Astrocyte (in vitro differentiated cells and primary cell): ENCODE results near the gene OR2J3. TPM values are rescaled to one million over a fixed set of nuclear protein-coding genes. Genes with fewer than 3 reads are reported as not detected.

Experiments used
- DNase-seq: peaks from one replicate; pipeline ENCODE4 v3.0.0-alpha.2; 2010; ENCODE audit warnings: low read depth
- FAIRE-seq: peaks from 2 replicates; lab custom pipeline; 2011; peaks lifted over from hg19 to GRCh38; lab: Jason Lieb, UNC
- H2AFZ ChIP-seq: 2 replicates; pipeline ENCODE4 v1.6.0; 2012; ENCODE audit warnings: low read depth, low read length, inconsistent platforms
- H3K27ac ChIP-seq: 2 replicates; pipeline ENCODE4 v1.5.1; 2011; ENCODE audit warnings: low read depth, low read length, inconsistent platforms
- H3K27me3 ChIP-seq: 2 replicates; pipeline ENCODE4 v1.6.0; 2011; ENCODE audit warnings: low read length, inconsistent platforms; ENCODE audit not compliant: insufficient read depth
- H3K36me3 ChIP-seq: 2 replicates; pipeline ENCODE4 v1.5.1; 2011; ENCODE audit warnings: low read length, inconsistent platforms; ENCODE audit not compliant: insufficient read depth
- H3K4me1 ChIP-seq: 2 replicates; pipeline ENCODE4 v1.5.1; 2011; ENCODE audit warnings: low read length, inconsistent platforms; ENCODE audit not compliant: insufficient read depth
- H3K4me2 ChIP-seq: 2 replicates; pipeline ENCODE4 v1.6.0; 2012; ENCODE audit warnings: low read length, inconsistent platforms
- H3K4me3 ChIP-seq: 2 replicates; pipeline ENCODE4 v1.5.1; 2011; ENCODE audit warnings: low read depth, mild to moderate bottlenecking, low read length, inconsistent platforms; ENCODE audit not compliant: insufficient read depth
- H3K79me2 ChIP-seq: 2 replicates; pipeline ENCODE4 v1.6.0; 2012; ENCODE audit warnings: mild to moderate bottlenecking, low read length, inconsistent platforms; ENCODE audit not compliant: insufficient read depth
- H3K9ac ChIP-seq: 2 replicates; pipeline ENCODE4 v1.6.0; 2012; ENCODE audit warnings: mild to moderate bottlenecking, low read length, inconsistent platforms
- H3K9me3 ChIP-seq: 2 replicates; pipeline ENCODE4 v1.5.1; 2012; ENCODE audit warnings: low read depth, mild to moderate bottlenecking, low read length, inconsistent platforms; ENCODE audit not compliant: insufficient read depth
- H4K20me1 ChIP-seq: 2 replicates; pipeline ENCODE4 v1.6.0; 2012; ENCODE audit warnings: low read length, inconsistent platforms; ENCODE audit not compliant: insufficient read depth
- H3K27ac Mint-ChIP-seq: one replicate; pipeline ENCODE4 v1.8.0; 2021; ENCODE audit warnings: mild to moderate bottlenecking, mixed read lengths; ENCODE audit not compliant: unreplicated experiment
- H3K27me3 Mint-ChIP-seq: one replicate; pipeline ENCODE4 v1.8.0; 2021; ENCODE audit warnings: low read depth, mixed read lengths; ENCODE audit not compliant: unreplicated experiment
- H3K36me3 Mint-ChIP-seq: one replicate; pipeline ENCODE4 v1.8.0; 2021; ENCODE audit warnings: low read depth, mixed read lengths; ENCODE audit not compliant: unreplicated experiment
- H3K4me1 Mint-ChIP-seq: one replicate; pipeline ENCODE4 v1.8.0; 2021; ENCODE audit warnings: low read depth, mixed read lengths; ENCODE audit not compliant: unreplicated experiment
- H3K4me3 Mint-ChIP-seq: one replicate; pipeline ENCODE4 v1.8.0; 2021; ENCODE audit warnings: mild to moderate bottlenecking, moderate library complexity, mixed read lengths; ENCODE audit not compliant: unreplicated experiment
- H3K9me3 Mint-ChIP-seq: one replicate; pipeline ENCODE4 v1.8.0; 2021; ENCODE audit warnings: mild to moderate bottlenecking, mixed read lengths; ENCODE audit not compliant: unreplicated experiment
- CTCF ChIP-seq: IDR thresholded peaks from 2 replicates; pipeline ENCODE4 v1.5.1; 2011; ENCODE audit warnings: low read depth, mild to moderate bottlenecking, inconsistent platforms, low read length, moderate library complexity; ENCODE audit not compliant: insufficient read depth
- EZH2 ChIP-seq: IDR thresholded peaks from 2 replicates; pipeline ENCODE4 v1.6.1; 2012; ENCODE audit warnings: mild to moderate bottlenecking, low read length, inconsistent platforms; ENCODE audit not compliant: insufficient read depth
- total RNA-seq: library from RNA; stranded (reverse); gene quantifications from 2 replicates; pipeline ENCODE4 v1.2.1, GENCODE V29; 2021

Gene OR2J3
- total RNA-seq, 1 donor from 2014 or later: not detected

- no peaks in the 10 kb centered on the region for H3K36me3 ChIP-seq
- H3K9ac ChIP-seq: no peak overlapping the region
- no peak overlapping the region for H2AFZ ChIP-seq
- no peak overlapping the region for H3K4me2 ChIP-seq
- peaks cover 2% of the 10 kb centered on the region for H3K9me3 ChIP-seq
- no peak for FAIRE-seq
- H4K20me1 ChIP-seq: no peaks in the 10 kb centered on the region
- H3K4me1 ChIP-seq: no peaks in the 10 kb centered on the region
- DNase-seq: no peak
- H3K4me3 ChIP-seq: no peak overlapping the region
- H3K27me3 ChIP-seq: no peaks in the 10 kb centered on the region
- H3K27ac Mint-ChIP-seq: no peak overlapping the region
- H3K36me3 Mint-ChIP-seq: no peaks in the 10 kb centered on the region
- no peaks in the 10 kb centered on the region for H3K4me1 Mint-ChIP-seq
- H3K79me2 ChIP-seq: no peaks in the 10 kb centered on the region
- H3K27ac ChIP-seq: no peak overlapping the region
- peaks cover 11% of the 10 kb centered on the region for H3K27me3 Mint-ChIP-seq
- no peaks in the 10 kb centered on the region for H3K9me3 Mint-ChIP-seq
- TF ChIP-seq EZH2: no peak
- no peak for TF ChIP-seq CTCF
- H3K4me3 Mint-ChIP-seq: no peak overlapping the region
These were observed 26.5 kb upstream of the OR2J3 start for GRCh38 chr6:29081312-29081711.

DNA sequence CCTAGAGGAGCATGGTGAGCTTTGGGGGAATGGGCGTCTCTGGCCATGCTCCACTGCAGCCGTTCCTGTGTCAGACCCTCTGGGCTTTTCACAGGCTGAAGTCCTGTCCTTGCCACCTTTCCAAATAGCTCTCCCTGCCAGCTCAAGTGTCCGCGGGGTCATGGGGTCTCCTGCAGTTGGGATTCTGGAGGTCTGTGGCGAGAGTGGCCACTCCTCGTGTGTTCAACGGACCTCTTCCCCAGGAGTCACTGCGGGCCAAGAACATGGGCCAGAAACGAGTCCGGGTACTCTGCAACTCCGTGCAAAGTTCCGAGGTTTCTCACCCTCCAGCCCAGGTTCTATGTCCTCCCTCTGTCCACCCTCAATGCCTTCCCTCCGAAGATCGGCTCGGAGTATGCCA lies 25.4 kb upstream of the OR2J3 start:
- no peak for FAIRE-seq
- no peaks in the 10 kb centered on the region for H3K36me3 ChIP-seq
- TF ChIP-seq CTCF (no peak), EZH2 (no peak)
- no peaks in the 10 kb centered on the region for H3K79me2 ChIP-seq
- H3K4me1 ChIP-seq: no peaks in the 10 kb centered on the region
- no peak overlapping the region for H3K4me3 ChIP-seq
- H3K27ac Mint-ChIP-seq: no peak overlapping the region
- H3K36me3 Mint-ChIP-seq: no peaks in the 10 kb centered on the region
- no peak overlapping the region for H3K27ac ChIP-seq
- no peak overlapping the region for H3K4me2 ChIP-seq
- no peaks in the 10 kb centered on the region for H3K27me3 ChIP-seq
- no peak overlapping the region for H2AFZ ChIP-seq
- H3K9me3 Mint-ChIP-seq: no peaks in the 10 kb centered on the region
- no peak for DNase-seq
- no peaks in the 10 kb centered on the region for H3K4me1 Mint-ChIP-seq
- H4K20me1 ChIP-seq: no peaks in the 10 kb centered on the region
- no peak overlapping the region for H3K9ac ChIP-seq
- H3K27me3 Mint-ChIP-seq: peaks cover 13% of the 10 kb centered on the region
- no peak overlapping the region for H3K4me3 Mint-ChIP-seq
- H3K9me3 ChIP-seq: peaks cover 2% of the 10 kb centered on the region

GRCh38 chr6:29087213-29087612 lies 20.6 kb upstream of the OR2J3 start, which contains the start of gene OR2B3:
TSS of gene OR2B3 (minus strand) at chr6:29087313. CDS start at chr6:29087248, 65 bp downstream.
- H3K79me2 ChIP-seq: no peaks in the 10 kb centered on the region
- Mint-ChIP-seq H3K27me3 (peaks cover 6% of the 10 kb centered on the region), H3K27ac (no peak within 1 kb of the TSS), H3K36me3 (no peaks in the 10 kb centered on the region), H3K9me3 (no peaks in the 10 kb centered on the region), H3K4me1 (no peaks in the 10 kb centered on the region), H3K4me3 (no peak within 1 kb of the TSS)
- H3K36me3 ChIP-seq: no peaks in the 10 kb centered on the region
- no peaks in the 10 kb centered on the region for H3K27me3 ChIP-seq
- no peak for DNase-seq
- H3K9me3 ChIP-seq: peaks cover 2% of the 10 kb centered on the region
- TF ChIP-seq EZH2 (no peak), CTCF (no peak)
- H3K9ac ChIP-seq: no peak within 1 kb of the TSS
- no peak within 1 kb of the TSS for H3K27ac ChIP-seq
- H3K4me2 ChIP-seq: no peak within 1 kb of the TSS
- no peaks in the 10 kb centered on the region for H4K20me1 ChIP-seq
- H3K4me1 ChIP-seq: no peaks in the 10 kb centered on the region
- FAIRE-seq: no peak
- no peak within 1 kb of the TSS for H2AFZ ChIP-seq
- H3K4me3 ChIP-seq: no peak within 1 kb of the TSS
